H1 (cell line): ENCODE measurements around the gene MROH2A. TPM values are rescaled to one million over a fixed set of nuclear protein-coding genes. Genes with fewer than 3 reads are reported as not detected.

Source experiments
- CTCF ChIA-PET: fragments of 300-600 bp; sonication (Branson Sonifier 250); formaldehyde crosslinking; loops from one replicate; lab custom pipeline; 2021; ENCODE audit not compliant: partially characterized antibody; lab: Charles Lee
- POLR2A ChIA-PET: fragments of 300-600 bp; sonication (Branson Sonifier 250); formaldehyde crosslinking; loops from one replicate; lab custom pipeline; 2021; ENCODE audit warnings: inconsistent platforms; ENCODE audit not compliant: partially characterized antibody; lab: Charles Lee
- DNase-seq, 2 experiments: peaks; one replicate each; pipeline versions ENCODE4 v3.0.0 to v3.0.0-alpha.2; 2010 to 2022; ENCODE audit warnings: low spot score in 2 of 2, low read depth in 1 of 2, mixed read lengths in 1 of 2
- FAIRE-seq: peaks from 2 replicates; lab custom pipeline; 2011; peaks lifted over from hg19 to GRCh38; lab: Jason Lieb, UNC
- H2AFZ ChIP-seq: 2 replicates; pipeline ENCODE4 v1.8.1; 2012; ENCODE audit warnings: low read length, inconsistent platforms
- H2AK5ac ChIP-seq: 2 replicates; pipeline ENCODE4 v1.6.1; 2013; ENCODE audit warnings: low read depth, low read length
- H2BK120ac ChIP-seq: replicated peaks from 2 replicates; pipeline ENCODE3; 2013; ENCODE audit warnings: low read depth, low read length, inconsistent platforms
- H2BK12ac ChIP-seq: 2 replicates; pipeline ENCODE4 v1.6.1; 2013; ENCODE audit warnings: low read depth, low read length
- H2BK15ac ChIP-seq: 2 replicates; pipeline ENCODE4 v1.6.1; 2013; ENCODE audit warnings: low read length
- H2BK20ac ChIP-seq: 2 replicates; pipeline ENCODE4 v1.6.1; 2013; ENCODE audit warnings: low read length
- H2BK5ac ChIP-seq: 2 replicates; pipeline ENCODE4 v1.6.1; 2013; ENCODE audit warnings: low read depth, low read length
- H3K14ac ChIP-seq: 2 replicates; pipeline ENCODE4 v1.6.1; 2013; ENCODE audit warnings: inconsistent platforms; ENCODE audit not compliant: insufficient read length
- H3K18ac ChIP-seq: 2 replicates; pipeline ENCODE4 v1.6.1; 2013; ENCODE audit warnings: low read length; ENCODE audit errors: extremely low read depth
- H3K23ac ChIP-seq: 2 replicates; pipeline ENCODE4 v1.6.1; 2013; ENCODE audit warnings: inconsistent platforms; ENCODE audit not compliant: insufficient read length
- H3K23me2 ChIP-seq: 2 replicates; pipeline ENCODE4 v1.6.1; 2013; ENCODE audit warnings: low read depth, low read length
- H3K27ac ChIP-seq: 2 replicates; pipeline ENCODE4 v1.6.1; 2011; ENCODE audit warnings: low read depth, low read length, inconsistent platforms
- H3K27me3 ChIP-seq, 4 experiments: replicated peaks in 1 of 4; 1 replicate in 1 of 4; 2 replicates in 3 of 4; pipeline versions ENCODE4 v1.6.1 to v1.8.1; 2011 to 2013; ENCODE audit warnings: low read length in 3 of 4, mild to moderate bottlenecking in 3 of 4, inconsistent platforms in 2 of 4, mixed read lengths in 2 of 4, moderate library complexity in 1 of 4; ENCODE audit not compliant: control insufficient read depth in 3 of 4, insufficient read depth in 3 of 4; ENCODE audit errors: extremely low read depth in 1 of 4
- H3K36me3 ChIP-seq, 4 experiments: 2 replicates each; pipeline versions ENCODE4 v1.6.1 to v1.8.1; 2011 to 2013; ENCODE audit warnings: mild to moderate bottlenecking in 4 of 4, low read length in 3 of 4, moderate library complexity in 2 of 4, control low read depth in 1 of 4, inconsistent platforms in 1 of 4; ENCODE audit not compliant: insufficient read depth in 4 of 4, control insufficient read depth in 2 of 4
- H3K4ac ChIP-seq: replicated peaks from 2 replicates; pipeline ENCODE3; 2013; ENCODE audit warnings: low read length, low read depth, mixed read lengths, inconsistent platforms; ENCODE audit not compliant: insufficient read length
- H3K4me1 ChIP-seq, 4 experiments: replicated peaks in 1 of 4; 1 replicate in 1 of 4; 2 replicates in 3 of 4; pipeline versions ENCODE4 v1.6.1 to v1.8.1; 2011 to 2013; ENCODE audit warnings: low read length in 3 of 4, inconsistent platforms in 2 of 4, mixed read lengths in 1 of 4; ENCODE audit not compliant: insufficient read depth in 4 of 4, control insufficient read depth in 3 of 4
- H3K4me2 ChIP-seq, 2 experiments: 2 replicates each; pipeline versions ENCODE4 v1.6.1 to v1.8.1; 2011 to 2013; ENCODE audit warnings: low read depth in 2 of 2, low read length in 2 of 2, control low read depth in 1 of 2, inconsistent platforms in 1 of 2, mild to moderate bottlenecking in 1 of 2; ENCODE audit not compliant: insufficient read depth in 1 of 2
- H3K4me3 ChIP-seq, 4 experiments: fragments of 200-600, 300-600 bp in 1 of 4; sonication (generic), shearing (Covaris generic), sonication (Bioruptor Twin) in 1 of 4; 2 replicates each; pipeline versions ENCODE4 v1.5.1 to v1.8.1; 2011 to 2016; ENCODE audit warnings: low read length in 4 of 4, low read depth in 3 of 4, control low read depth in 2 of 4, inconsistent platforms in 2 of 4, mild to moderate bottlenecking in 2 of 4, mixed read lengths in 1 of 4, moderate library complexity in 1 of 4; ENCODE audit not compliant: insufficient read depth in 2 of 4; ENCODE audit errors: extremely low read depth in 1 of 4
- H3K56ac ChIP-seq: replicated peaks from 2 replicates; pipeline ENCODE3; 2013; ENCODE audit warnings: low read depth, mild to moderate bottlenecking, mixed read lengths, low read length, inconsistent platforms; ENCODE audit not compliant: insufficient read length
- H3K79me1 ChIP-seq: 2 replicates; pipeline ENCODE4 v1.6.1; 2013; ENCODE audit warnings: low read depth, low read length, control low read depth
- H3K79me2 ChIP-seq, 2 experiments: 2 replicates each; pipeline versions ENCODE4 v1.6.1 to v1.8.1; 2012 to 2013; ENCODE audit warnings: low read length in 2 of 2, mild to moderate bottlenecking in 2 of 2, inconsistent platforms in 1 of 2; ENCODE audit not compliant: insufficient read depth in 2 of 2, control insufficient read depth in 1 of 2
- H3K9ac ChIP-seq, 4 experiments: replicated peaks in 1 of 4; 1 replicate in 1 of 4; 2 replicates in 3 of 4; pipeline versions ENCODE4 v1.6.1 to v1.8.1; 2011 to 2013; ENCODE audit warnings: low read depth in 3 of 4, low read length in 3 of 4, control low read depth in 2 of 4, mild to moderate bottlenecking in 2 of 4, moderate library complexity in 2 of 4, inconsistent platforms in 1 of 4; ENCODE audit errors: extremely low read depth in 1 of 4
- H3K9me3 ChIP-seq, 2 experiments: 2 replicates each; pipeline versions ENCODE4 v1.6.1 to v1.8.1; 2012 to 2013; ENCODE audit warnings: mild to moderate bottlenecking in 2 of 2, moderate library complexity in 2 of 2, control low read depth in 1 of 2, inconsistent platforms in 1 of 2, low read depth in 1 of 2, low read length in 1 of 2, mixed read lengths in 1 of 2; ENCODE audit not compliant: insufficient read depth in 2 of 2
- H4K20me1 ChIP-seq, 2 experiments: replicated peaks in 1 of 2; 2 replicates each; pipeline versions ENCODE3 to v1.8.1; 2011 to 2013; ENCODE audit warnings: inconsistent platforms in 2 of 2, low read length in 2 of 2, mild to moderate bottlenecking in 1 of 2; ENCODE audit not compliant: insufficient read depth in 2 of 2, control insufficient read depth in 1 of 2
- H4K5ac ChIP-seq: 2 replicates; pipeline ENCODE4 v1.6.1; 2013; ENCODE audit warnings: low read length, low read depth, mixed read lengths, inconsistent platforms; ENCODE audit not compliant: insufficient read length
- H4K8ac ChIP-seq: 2 replicates; pipeline ENCODE4 v1.8.0; 2013; ENCODE audit warnings: mild to moderate bottlenecking, moderate library complexity, low read length, inconsistent platforms; ENCODE audit not compliant: insufficient read depth; ENCODE audit errors: extremely low read depth
- H4K91ac ChIP-seq: replicated peaks from 2 replicates; pipeline ENCODE3; 2013; ENCODE audit warnings: low read length, mixed read lengths, inconsistent platforms; ENCODE audit not compliant: insufficient read length
- BRCA1 ChIP-seq: IDR thresholded peaks from 2 replicates; pipeline ENCODE4 v1.6.1; 2012; ENCODE audit warnings: low read depth, low read length, improper control_type of control experiment
- CTBP2 ChIP-seq: IDR thresholded peaks from 2 replicates; pipeline ENCODE4 v1.7.0; 2011; ENCODE audit warnings: borderline replicate concordance, mild to moderate bottlenecking, moderate library complexity, mixed read lengths, low read length; ENCODE audit not compliant: insufficient read depth, insufficient read length
- SP1 ChIP-seq: IDR thresholded peaks from 2 replicates; pipeline ENCODE4 v1.6.1; 2011; ENCODE audit warnings: low read depth, low read length
- TAF1 ChIP-seq: IDR thresholded peaks from 2 replicates; pipeline ENCODE4 v1.6.1; 2011; ENCODE audit warnings: mild to moderate bottlenecking, low read depth, low read length
- WGBS, 2 experiments: shearing (Covaris generic) in 1 of 2; methylation state at CpG; one replicate each; pipeline versions ENCODE4 v1.1.6 to v1.1.7; 2013 to 2015; ENCODE audit warnings: low lambda C conversion rate in 2 of 2, mixed read lengths in 2 of 2, inconsistent platforms in 1 of 2, low coverage in 1 of 2, missing lambda C conversion rate in 1 of 2; ENCODE audit not compliant: insufficient replicate concordance in 2 of 2, insufficient coverage in 1 of 2, insufficient read length in 1 of 2; ENCODE audit errors: extremely low coverage in 1 of 2, missing lambda C conversion rate in 1 of 2; 5-methylcytosine and 5-hydroxymethylcytosine counted together
- polyA plus RNA-seq, 7 experiments: library from polyadenylated mRNA; depleted of rRNA in 3 of 7; stranded (reverse) in 5 of 7; unstranded in 2 of 7; fragments of >200 nt in 5 of 7; fragments of 200-250 nt in 2 of 7; gene quantifications; 1 replicate in 5 of 7; 2 replicates in 1 of 7; 4 replicates in 1 of 7; pipeline versions ENCODE4 v1.2.1 to v1.2.3, GENCODE V29; 2011 to 2013; ENCODE audit warnings: missing spikeins in 2 of 7, mixed read lengths in 2 of 7
- total RNA-seq: library from RNA; stranded (reverse); fragmentation: NEBNext Ultra II Directional; extraction: Animal tissue kit (Norgen Biotek cat#: 25700); gene quantifications from 2 replicates; pipeline ENCODE4 v1.2.1, GENCODE V29; 2021

MROH2A gene
- total and polyA plus RNA-seq, 2 of the 8 experiments (the other 6 are each of a cell fraction or from before 2014, with no cell fraction given), result not detected

- no peak overlapping the region for H3K23ac ChIP-seq
- no peaks in the 10 kb centered on the region for H3K79me2 ChIP-seq
- no peaks in the 10 kb centered on the region for H3K79me1 ChIP-seq
- no peak overlapping the region for H2BK15ac ChIP-seq
- no peak overlapping the region for H4K8ac ChIP-seq
- POLR2A ChIA-PET, result no interaction called here
- no peak overlapping the region for H2BK20ac ChIP-seq
- H3K9ac ChIP-seq, result no peak overlapping the region
- H3K14ac ChIP-seq, result no peak overlapping the region
- no peaks in the 10 kb centered on the region for H4K20me1 ChIP-seq
- no peak overlapping the region for H3K18ac ChIP-seq
- DNase-seq (no peak), FAIRE-seq (no peak)
- H4K91ac ChIP-seq, result no peak overlapping the region
- WGBS, 2 experiments, result 86 to 100% methylated on average over 1 to 4 of the region's 4 CpGs
- H3K4me3 ChIP-seq, result no peak overlapping the region
- no peak overlapping the region for H3K4me2 ChIP-seq
- H3K27me3 ChIP-seq, result no peaks in the 10 kb centered on the region
- H2BK12ac ChIP-seq, result no peak overlapping the region
- H2AK5ac ChIP-seq, result no peak overlapping the region
- H3K4ac ChIP-seq, result no peak overlapping the region
- no peak overlapping the region for H2AFZ ChIP-seq
- no peak overlapping the region for H3K27ac ChIP-seq
- no peak overlapping the region for H2BK5ac ChIP-seq
- no peak overlapping the region for H3K56ac ChIP-seq
- no peak overlapping the region for H2BK120ac ChIP-seq
- H3K36me3 ChIP-seq, result no peaks in the 10 kb centered on the region
- no peak overlapping the region for H4K5ac ChIP-seq
- H3K9me3 ChIP-seq, result peaks cover 9% of the 10 kb centered on the region in 2 experiments; a peak in 3 of 4 replicates
- CTCF ChIA-PET, result no interaction called here
- H3K4me1 ChIP-seq, result no peaks in the 10 kb centered on the region
- H3K23me2 ChIP-seq, result no peaks in the 10 kb centered on the region; the same call in 1 of the 2 replicates
- TF ChIP-seq CTBP2 (no peak), SP1 (no peak), BRCA1 (no peak), TAF1 (no peak)
Observed at GRCh38 chr2:233780771-233781170, 2.6 kb downstream of the MROH2A start.
